Omental fat pad (tissue), 4 donors: Measurements from ENCODE around the gene CSK. TPM values are rescaled to one million over a fixed set of nuclear protein-coding genes. Genes with fewer than 3 reads are reported as not detected.

Source experiments
- ATAC-seq: fragments of 150-250 bp; one replicate; pipeline ENCODE4 v1.9.1; 2016; ENCODE audit warnings: mild to moderate bottlenecking, moderate library complexity; ENCODE audit not compliant: low FRiP score
- DNase-seq: peaks from one replicate; pipeline ENCODE4 v3.0.0-alpha.2; 2019; ENCODE audit warnings: low spot score
- total RNA-seq, 4 donors: library from RNA; depleted of rRNA; stranded (reverse); fragments of >200 nt; gene quantifications; one replicate each; pipeline ENCODE4 v1.1.0, GENCODE V29; 2016
- TF ChIP-seq, protein P1 (sequence below), 3 donors: fragments of 450-650 bp; IDR thresholded peaks; one replicate each; pipeline ENCODE4 v1.5.1; 2016 to 2017; ENCODE audit warnings: antibody characterized with exemption in 3 of 3, mild to moderate bottlenecking in 3 of 3, moderate library complexity in 2 of 3

Gene CSK
- total RNA-seq, 4 donors from 2014 or later, result 11.6 to 43.2 (median 28.2) TPM

DNA sequence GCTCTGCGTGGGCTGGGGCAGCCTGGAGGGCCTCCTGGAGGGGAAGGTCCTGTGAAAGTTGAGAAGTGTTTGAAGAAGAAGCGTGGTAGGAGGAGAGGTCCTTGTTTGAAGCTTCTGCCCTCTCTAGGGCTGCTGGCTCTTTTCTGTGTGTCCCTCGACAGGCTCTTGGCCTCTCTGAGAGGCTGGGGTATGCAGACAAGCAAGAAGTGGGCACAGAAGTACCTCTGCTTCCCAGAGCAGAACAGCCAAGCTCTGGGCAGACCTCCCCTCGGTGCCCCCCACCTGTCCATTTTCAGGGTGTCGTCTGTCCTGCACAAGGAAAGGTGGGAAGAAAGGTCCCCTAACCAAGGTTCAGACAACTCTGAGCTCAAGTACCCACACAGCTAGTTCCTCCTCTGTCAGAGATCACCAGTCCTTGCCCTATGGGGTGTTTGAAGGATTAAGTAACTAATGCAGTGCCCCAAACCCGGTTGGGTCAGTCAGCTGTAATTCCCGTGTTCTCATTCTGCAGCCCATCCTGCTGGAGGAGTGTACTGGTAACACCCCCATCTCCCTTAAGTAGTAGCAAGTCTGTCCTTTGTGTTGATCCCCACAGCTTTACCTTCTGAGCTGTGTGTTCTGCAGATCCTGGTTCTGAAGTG, 6.3 kb downstream of the CSK start:
- DNase-seq (no peak), ATAC-seq (no peak)
- TF ChIP-seq, protein P1, sequence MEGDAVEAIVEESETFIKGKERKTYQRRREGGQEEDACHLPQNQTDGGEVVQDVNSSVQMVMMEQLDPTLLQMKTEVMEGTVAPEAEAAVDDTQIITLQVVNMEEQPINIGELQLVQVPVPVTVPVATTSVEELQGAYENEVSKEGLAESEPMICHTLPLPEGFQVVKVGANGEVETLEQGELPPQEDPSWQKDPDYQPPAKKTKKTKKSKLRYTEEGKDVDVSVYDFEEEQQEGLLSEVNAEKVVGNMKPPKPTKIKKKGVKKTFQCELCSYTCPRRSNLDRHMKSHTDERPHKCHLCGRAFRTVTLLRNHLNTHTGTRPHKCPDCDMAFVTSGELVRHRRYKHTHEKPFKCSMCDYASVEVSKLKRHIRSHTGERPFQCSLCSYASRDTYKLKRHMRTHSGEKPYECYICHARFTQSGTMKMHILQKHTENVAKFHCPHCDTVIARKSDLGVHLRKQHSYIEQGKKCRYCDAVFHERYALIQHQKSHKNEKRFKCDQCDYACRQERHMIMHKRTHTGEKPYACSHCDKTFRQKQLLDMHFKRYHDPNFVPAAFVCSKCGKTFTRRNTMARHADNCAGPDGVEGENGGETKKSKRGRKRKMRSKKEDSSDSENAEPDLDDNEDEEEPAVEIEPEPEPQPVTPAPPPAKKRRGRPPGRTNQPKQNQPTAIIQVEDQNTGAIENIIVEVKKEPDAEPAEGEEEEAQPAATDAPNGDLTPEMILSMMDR (IDR thresholded peaks at IDR 0.05), result no peak

DNA sequence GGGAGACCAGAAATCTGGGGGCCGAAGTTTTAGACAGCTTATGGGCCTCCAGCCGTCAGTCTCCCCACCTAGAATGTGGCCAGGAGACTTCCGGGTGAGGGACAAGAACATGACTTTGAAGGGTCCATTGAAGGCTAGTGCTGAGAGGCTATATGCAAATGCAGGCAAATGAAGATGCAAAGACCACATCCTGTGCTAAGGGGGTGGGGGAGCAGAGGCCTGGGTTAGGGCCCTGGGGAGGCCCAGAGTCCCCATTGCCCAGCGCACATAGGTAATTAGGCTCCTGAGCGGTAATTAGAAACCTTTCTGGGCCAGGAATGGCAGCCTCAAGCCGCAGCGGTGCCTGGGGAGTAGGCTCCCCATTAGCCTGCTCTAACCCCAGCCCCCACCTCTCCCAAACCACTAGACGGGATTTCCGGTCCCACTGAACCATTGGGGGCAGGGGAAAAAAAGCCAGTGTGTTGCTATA, 6.8 kb downstream of the CSK start:
- TF ChIP-seq, protein P1 (IDR thresholded peaks at IDR 0.05), result no peak
- DNase-seq (no peak), ATAC-seq (no peak)

DNA sequence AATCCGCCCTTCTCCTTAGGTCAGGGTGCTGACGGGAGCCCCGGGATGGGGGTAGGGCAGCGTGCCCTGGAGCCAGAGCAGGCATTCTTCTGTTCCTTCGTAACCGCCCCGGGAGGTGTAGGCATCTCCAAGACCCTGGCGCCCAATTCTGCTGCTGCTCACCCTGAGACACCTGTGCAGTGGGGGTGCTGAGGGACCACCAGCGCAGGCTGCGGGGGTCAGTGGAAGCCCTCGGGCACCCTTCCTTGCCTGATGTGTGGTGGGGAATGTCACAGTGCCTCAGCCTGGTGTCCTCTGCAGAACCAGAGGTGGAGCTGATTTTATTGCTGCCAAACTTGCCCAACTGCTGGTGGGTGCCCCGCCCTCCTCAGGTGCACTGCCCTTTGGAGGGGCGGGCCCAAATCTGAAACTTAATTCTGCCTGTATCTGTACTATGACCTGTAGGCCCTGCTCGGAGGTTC, 7.3 kb downstream of the CSK start:
- ATAC-seq, result no peak
- TF ChIP-seq, protein P1 (IDR thresholded peaks at IDR 0.05), result no peak
- DNase-seq, result no peak

DNA sequence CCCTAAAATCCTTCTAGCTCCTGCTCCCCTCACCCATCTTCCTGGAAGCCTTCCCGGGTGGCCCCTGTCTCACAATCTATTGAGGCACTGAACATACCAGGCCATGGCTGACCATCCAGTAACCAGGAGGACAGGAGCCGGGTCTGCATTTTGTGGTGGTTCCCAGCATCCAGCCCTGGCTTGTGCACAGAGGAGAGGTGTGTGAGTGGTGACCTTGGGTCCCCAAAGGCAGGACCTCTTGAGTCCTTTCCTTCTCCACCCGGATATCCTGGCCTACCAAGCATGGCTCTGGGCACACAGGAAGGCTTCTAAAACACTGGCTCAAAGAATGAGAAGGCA, 7.8 kb downstream of the CSK start:
- no peak for ATAC-seq
- TF ChIP-seq, protein P1 (IDR thresholded peaks at IDR 0.05), result no peak
- DNase-seq, result no peak

DNA sequence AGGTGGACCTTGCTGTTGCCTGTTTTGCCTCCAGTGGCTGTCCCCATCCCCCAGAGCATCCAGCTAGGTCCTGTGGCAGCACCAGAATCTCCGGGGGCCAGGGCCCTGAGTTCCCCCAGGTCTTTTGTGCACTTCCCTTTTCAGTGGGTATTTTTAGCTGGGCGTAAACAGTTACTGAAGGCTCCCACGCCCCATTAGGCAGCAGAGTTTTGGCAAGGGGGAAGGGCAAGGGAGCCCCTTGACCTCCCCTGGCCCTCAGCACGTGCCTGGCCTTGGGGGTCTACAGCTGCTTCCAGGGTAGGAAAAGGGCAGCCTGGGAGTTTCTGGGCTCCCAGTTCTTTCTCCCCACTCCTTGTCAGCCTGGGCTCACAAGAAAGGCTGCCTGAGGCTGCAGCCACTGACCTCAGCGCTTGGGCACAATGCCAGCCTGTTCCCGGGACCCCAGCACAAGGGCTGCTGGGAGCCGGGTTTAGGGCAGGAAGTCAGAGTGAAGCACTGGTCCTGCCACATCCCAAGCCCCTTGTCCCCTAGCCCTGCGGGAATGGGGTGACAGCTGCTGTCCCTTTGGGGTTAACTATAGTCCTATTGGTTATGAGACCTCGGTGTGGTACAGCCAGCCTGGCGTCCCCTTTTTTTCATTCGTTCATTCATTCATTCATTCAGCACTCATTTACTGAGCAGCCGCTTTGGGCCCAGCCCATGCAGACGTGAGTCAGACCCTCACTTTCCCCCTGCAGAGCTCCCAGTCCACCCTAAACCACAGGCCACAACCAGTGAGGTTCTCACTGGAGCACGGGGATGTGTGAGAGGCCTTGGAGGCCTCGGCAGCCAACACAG, 8.4 kb downstream of the CSK start:
- TF ChIP-seq, protein P1 (IDR thresholded peaks at IDR 0.05), result no peak
- ATAC-seq (no peak), DNase-seq (no peak)

DNA sequence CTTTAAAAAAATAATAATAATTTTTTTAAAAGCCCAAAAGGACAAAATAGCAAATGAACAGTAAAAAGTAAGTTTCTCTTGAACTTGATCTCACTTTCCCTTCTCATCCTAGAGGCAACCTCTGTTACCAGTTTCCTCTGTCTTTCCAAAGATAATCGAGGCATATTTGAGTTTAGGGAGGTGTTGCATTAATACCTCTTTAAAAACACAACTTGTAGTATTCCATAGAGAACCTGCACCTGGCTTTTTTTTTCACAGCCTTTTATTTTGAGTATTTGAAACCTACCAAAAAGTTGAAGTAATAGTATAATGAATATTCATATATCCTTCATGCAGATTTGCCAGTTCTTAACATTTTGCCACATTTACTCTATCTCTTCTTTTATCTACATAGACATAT, 9.1 kb downstream of the CSK start:
- DNase-seq (no peak), ATAC-seq (no peak)
- TF ChIP-seq, protein P1 (IDR thresholded peaks at IDR 0.05), result no peak
